ENCODE results near the gene SLC25A17.

Gene SLC25A17

GRCh38 chr22:40758390-40758789 lies 60.8 kb downstream of the SLC25A17 start:
- DNase-seq (ENCODE audit: low read depth in 2 of 2): no peak

GRCh38 chr22:40757071-40757470 lies 62.1 kb downstream of the SLC25A17 start:
- no peak for DNase-seq (ENCODE audit: low read depth in 2 of 2)

GRCh38 chr22:40753114-40753513 lies 66.0 kb downstream of the SLC25A17 start:
- DNase-seq (ENCODE audit: low read depth in 2 of 2): no peak

- DNase-seq (ENCODE audit: low read depth in 2 of 2): no peak
Observed at GRCh38 chr22:40751250-40751649, 67.9 kb downstream of the SLC25A17 start.

GRCh38 chr22:40749829-40750228 lies 69.3 kb downstream of the SLC25A17 start:
- no peak for DNase-seq (ENCODE audit: low read depth in 2 of 2)

GRCh38 chr22:40748388-40749355 lies 70.5 kb downstream of the SLC25A17 start:
- no peak for DNase-seq (ENCODE audit: low read depth in 2 of 2)

- no peak for DNase-seq (ENCODE audit: low read depth in 2 of 2)
Observed at GRCh38 chr22:40747361-40747760, 71.8 kb downstream of the SLC25A17 start.

- DNase-seq (ENCODE audit: low read depth in 2 of 2): no peak
Observed at GRCh38 chr22:40746428-40747220, 72.5 kb downstream of the SLC25A17 start.

- no peak for DNase-seq (ENCODE audit: low read depth in 2 of 2)
Observed at GRCh38 chr22:40743768-40744167, 75.4 kb downstream of the SLC25A17 start.

- no peak for DNase-seq (ENCODE audit: low read depth in 2 of 2)
Observed at GRCh38 chr22:40741116-40741515, 78.0 kb downstream of the SLC25A17 start.

- DNase-seq (ENCODE audit: low read depth in 2 of 2): no peak
Observed at GRCh38 chr22:40739721-40740120, 79.4 kb downstream of the SLC25A17 start.

- DNase-seq (ENCODE audit: low read depth in 2 of 2): no peak
Observed at GRCh38 chr22:40733919-40734318, 85.2 kb downstream of the SLC25A17 start.

GRCh38 chr22:40732999-40733292 lies 86.2 kb downstream of the SLC25A17 start:
- DNase-seq (ENCODE audit: low read depth in 2 of 2): no peak

- DNase-seq (ENCODE audit: low read depth in 2 of 2): no peak
Observed at GRCh38 chr22:40729284-40729683, 89.9 kb downstream of the SLC25A17 start.

- DNase-seq (ENCODE audit: low read depth in 2 of 2): peak in 1 of 2 donors; percentile 30
Observed at GRCh38 chr22:40728731-40729189, 90.4 kb downstream of the SLC25A17 start.

GRCh38 chr22:40727964-40728615 lies 91.1 kb downstream of the SLC25A17 start:
- DNase-seq (ENCODE audit: low read depth in 2 of 2): no peak

GRCh38 chr22:40727070-40727963 lies 91.8 kb downstream of the SLC25A17 start:
- no peak for DNase-seq (ENCODE audit: low read depth in 2 of 2)

GRCh38 chr22:40726514-40726913 lies 92.6 kb downstream of the SLC25A17 start:
- no peak for DNase-seq (ENCODE audit: low read depth in 2 of 2)

- no peak for DNase-seq (ENCODE audit: low read depth in 2 of 2)
Observed at GRCh38 chr22:40723396-40723933, 95.7 kb downstream of the SLC25A17 start.

GRCh38 chr22:40721266-40721665 lies 97.9 kb downstream of the SLC25A17 start:
- DNase-seq (ENCODE audit: low read depth in 2 of 2): no peak
